GM12878 (cell line): ENCODE measurements around the gene ENTREP3. TPM values are rescaled to one million over a fixed set of nuclear protein-coding genes. Genes with fewer than 3 reads are reported as not detected.

Source experiments
- ATAC-seq: fragments of 200-7000 bp; cut with Tn5 transposase; 3 replicates; pipeline ENCODE4 v1.9.1; 2020; ENCODE audit warnings: mild to moderate bottlenecking, moderate library complexity
- BruUV-seq: library from RNA; stranded (reverse); fragments of 400-500 nt; replicated peaks from 2 replicates; lab custom pipeline; 2021; lab: Mats Ljungman, UMichigan
- CTCF ChIA-PET: fragments of 300-600 bp; sonication (Branson Sonifier 250); formaldehyde crosslinking; extraction: SDS; loops from one replicate; lab custom pipeline; 2021; ENCODE audit warnings: inconsistent platforms; lab: Yijun Ruan, JAX
- POLR2A ChIA-PET: fragments of 350-600 bp; formaldehyde crosslinking; extraction: SDS; loops from one replicate; lab custom pipeline; 2021; ENCODE audit warnings: inconsistent platforms; lab: Charles Lee
- RAD21 ChIA-PET: fragments of 300-600 bp; sonication (Branson Sonifier 250); formaldehyde crosslinking; loops from one replicate; lab custom pipeline; 2023; ENCODE audit warnings: antibody characterized with exemption; ENCODE audit not compliant: unreplicated experiment; lab: Charles Lee
- SMC1A ChIA-PET: fragments of 300-600 bp; sonication (Branson Sonifier 250); formaldehyde crosslinking; loops from one replicate; lab custom pipeline; 2023; ENCODE audit not compliant: unreplicated experiment, uncharacterized antibody; lab: Charles Lee
- DNase-seq: peaks from one replicate; pipeline ENCODE4 v3.0.0-alpha.2; 2011; ENCODE audit warnings: low read depth, low spot score
- FAIRE-seq: peaks from 3 replicates; lab custom pipeline; 2011; peaks lifted over from hg19 to GRCh38; lab: Jason Lieb, UNC
- H2AFZ ChIP-seq: 2 replicates; pipeline ENCODE4 v1.6.0; 2011; ENCODE audit warnings: low read depth, low read length, control low read depth; ENCODE audit not compliant: control insufficient read depth
- H3K27ac ChIP-seq: 2 replicates; pipeline ENCODE4 v1.5.1; 2011; ENCODE audit warnings: control low read depth; ENCODE audit not compliant: control insufficient read depth, insufficient read depth
- H3K27me3 ChIP-seq, 2 experiments: replicated peaks in 1 of 2; 2 replicates each; pipeline versions ENCODE4 v1.6.0 to v1.6.1; 2011; ENCODE audit warnings: low read length in 1 of 2; ENCODE audit not compliant: control insufficient read depth in 2 of 2, insufficient read depth in 2 of 2
- H3K36me3 ChIP-seq, 2 experiments: 2 replicates each; pipeline ENCODE4 v1.5.1; 2011; ENCODE audit warnings: low read length in 1 of 2; ENCODE audit not compliant: control insufficient read depth in 2 of 2, insufficient read depth in 2 of 2
- H3K4me1 ChIP-seq: 2 replicates; pipeline ENCODE4 v1.6.1; 2011; ENCODE audit warnings: mild to moderate bottlenecking, low read length, moderate library complexity, mixed read lengths; ENCODE audit not compliant: control insufficient read depth, insufficient read depth
- H3K4me2 ChIP-seq: 2 replicates; pipeline ENCODE4 v1.6.0; 2011; ENCODE audit warnings: control low read depth; ENCODE audit not compliant: control insufficient read depth, insufficient read depth
- H3K4me3 ChIP-seq: fragments of 200-600 bp; sonication (generic); 2 replicates; pipeline ENCODE4 v1.5.1; 2016
- H3K79me2 ChIP-seq: 2 replicates; pipeline ENCODE4 v1.6.0; 2011; ENCODE audit warnings: low read length; ENCODE audit not compliant: control insufficient read depth, insufficient read depth
- H3K9ac ChIP-seq: 2 replicates; pipeline ENCODE4 v1.8.0; 2011; ENCODE audit warnings: low read length, control low read depth, mixed read lengths; ENCODE audit not compliant: control insufficient read depth, insufficient read depth
- H3K9me3 ChIP-seq: replicated peaks from 3 replicates; pipeline ENCODE4 v1.5.1; 2011; ENCODE audit warnings: mild to moderate bottlenecking, low read length; ENCODE audit not compliant: control insufficient read depth, insufficient read depth
- H4K20me1 ChIP-seq: 2 replicates; pipeline ENCODE4 v1.6.0; 2011; ENCODE audit not compliant: control insufficient read depth, insufficient read depth
- ATF7 ChIP-seq: fragments of 450-650 bp; IDR thresholded peaks from 2 replicates; pipeline ENCODE4 v1.6.1; 2016; ENCODE audit warnings: low read depth, mild to moderate bottlenecking
- BACH1 ChIP-seq: fragments of 450-650 bp; IDR thresholded peaks from 2 replicates; pipeline ENCODE4 v1.6.1; 2017; ENCODE audit warnings: mild to moderate bottlenecking, borderline replicate concordance
- EZH2 ChIP-seq: IDR thresholded peaks from 2 replicates; pipeline ENCODE4 v1.6.1; 2012; ENCODE audit warnings: low read depth, mild to moderate bottlenecking, control low read depth, inconsistent platforms, low read length, borderline replicate concordance; ENCODE audit not compliant: control insufficient read depth
- FOXK2 ChIP-seq: fragments of 450-650 bp; IDR thresholded peaks from 2 replicates; pipeline ENCODE4 v1.6.1; 2017; ENCODE audit warnings: mild to moderate bottlenecking, moderate library complexity
- GATAD2B ChIP-seq: fragments of 450-650 bp; conservative IDR thresholded peaks from 2 replicates; pipeline ENCODE4 v1.6.1; 2017; ENCODE audit warnings: low read depth, mild to moderate bottlenecking, moderate library complexity
- HCFC1 ChIP-seq: fragments of 150-350 bp; IDR thresholded peaks from 2 replicates; pipeline ENCODE4 v1.6.1; 2014; ENCODE audit warnings: low read length
- IKZF1 ChIP-seq: fragments of 450-650 bp; conservative IDR thresholded peaks from 2 replicates; pipeline ENCODE4 v1.6.1; 2017; ENCODE audit warnings: antibody characterized with exemption, mild to moderate bottlenecking
- IRF4 ChIP-seq: IDR thresholded peaks from 2 replicates; pipeline ENCODE4 v1.6.1; 2011; ENCODE audit warnings: low read depth, low read length
- LARP7 ChIP-seq: fragments of 450-650 bp; IDR thresholded peaks from 2 replicates; pipeline ENCODE4 v1.6.1; 2017; ENCODE audit warnings: mild to moderate bottlenecking
- RCOR1 ChIP-seq: conservative IDR thresholded peaks from 2 replicates; pipeline ENCODE4 v1.6.1; 2012; ENCODE audit warnings: low read depth, low read length, improper control_type of control experiment
- TAF1 ChIP-seq: IDR thresholded peaks from 2 replicates; pipeline ENCODE4 v1.6.1; 2011; ENCODE audit warnings: mild to moderate bottlenecking, low read depth, low read length, borderline replicate concordance
- WGBS: methylation state at CpG from one replicate; pipeline ENCODE4 v1.1.6; 2016; ENCODE audit warnings: low lambda C conversion rate; ENCODE audit not compliant: insufficient replicate concordance, insufficient coverage; ENCODE audit errors: missing lambda C conversion rate; 5-methylcytosine and 5-hydroxymethylcytosine counted together
- in situ Hi-C: fragments of 300-500 bp; cut with MboI; formaldehyde crosslinking; loops from 9 replicates; pipeline ENCODE4 v1.14.3; 2018; ENCODE audit warnings: mixed read lengths
- intact Hi-C: fragments of 100-400 bp; cut with micrococcal nuclease; formaldehyde crosslinking; loops from one replicate; pipeline ENCODE4 v1.14.2; 2022; ENCODE audit not compliant: unreplicated experiment
- polyA plus RNA-seq, 11 experiments: library from polyadenylated mRNA; depleted of rRNA in 4 of 11; unstranded in 6 of 11; stranded (reverse) in 5 of 11; fragments of >200 nt; fragmentation: Nextera tagmentation in 4 of 11; fragmentation: Illumina TruSeq in 1 of 11; extraction: Ambion mirVana in 4 of 11; extraction: Trizol in 1 of 11; gene quantifications; 1 replicate in 1 of 11; 2 replicates in 10 of 11; pipeline versions ENCODE4 v1.2.1 to v1.2.3, GENCODE V29; 2011 to 2016; ENCODE audit warnings: inconsistent platforms in 2 of 11, missing spikeins in 2 of 11, low read depth in 1 of 11
- total RNA-seq, 4 experiments: library from RNA; depleted of rRNA in 3 of 4; stranded (reverse); fragments of >200 nt in 3 of 4; fragmentation: Illumina TruSeq in 1 of 4; extraction: Trizol in 1 of 4; gene quantifications; 2 replicates each; pipeline versions ENCODE4 v1.2.1 to v1.2.3, GENCODE V29; 2013 to 2021
- TF ChIP-seq, protein P1 (sequence below): IDR thresholded peaks from 2 replicates; pipeline ENCODE4 v1.6.1; 2011; ENCODE audit warnings: borderline replicate concordance, low read depth, mild to moderate bottlenecking, moderate library complexity, mixed read lengths, low read length; ENCODE audit not compliant: insufficient read depth; ENCODE audit errors: extremely low read length
- TF ChIP-seq, protein P2 (sequence below): fragments of 450-650 bp; IDR thresholded peaks from 2 replicates; pipeline ENCODE4 v1.6.1; 2017; ENCODE audit warnings: borderline replicate concordance
- TF ChIP-seq, protein P3 (sequence below): IDR thresholded peaks from 2 replicates; pipeline ENCODE4 v1.6.1; 2011; ENCODE audit warnings: mild to moderate bottlenecking, low read depth, low read length, moderate library complexity; ENCODE audit not compliant: insufficient replicate concordance
- TF ChIP-seq, protein P4 (sequence below): IDR thresholded peaks from 2 replicates; pipeline ENCODE4 v1.6.1; 2012; ENCODE audit warnings: low read depth, low read length, improper control_type of control experiment

The ENTREP3 gene
- total and polyA plus RNA-seq, 10 of the 15 experiments (the other 5 are each of a cell fraction or from before 2014, with no cell fraction given): 1.7 to 31.8 (median 3.9) TPM

DNA sequence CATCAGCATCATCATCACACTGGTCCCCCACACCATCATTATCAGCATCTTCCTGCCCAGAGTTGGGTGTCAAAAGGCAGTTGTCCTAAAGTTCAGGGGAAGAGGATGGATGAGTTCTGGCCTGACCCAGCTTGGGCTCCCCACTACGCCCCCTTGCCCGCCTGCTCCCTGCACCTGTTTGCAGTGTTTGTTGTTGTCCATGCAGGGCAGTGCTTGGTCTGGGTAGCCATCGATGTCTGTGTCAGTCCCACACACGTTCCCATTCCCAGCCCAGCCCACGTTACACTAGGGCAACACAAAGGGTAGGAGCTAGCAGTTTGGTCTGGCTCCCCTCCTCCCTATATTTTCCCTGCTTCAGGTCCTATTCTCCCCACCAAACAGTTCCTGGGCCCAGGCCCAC lies 54.4 kb downstream of the ENTREP3 start:
- no peak overlapping the region for H3K9ac ChIP-seq

DNA sequence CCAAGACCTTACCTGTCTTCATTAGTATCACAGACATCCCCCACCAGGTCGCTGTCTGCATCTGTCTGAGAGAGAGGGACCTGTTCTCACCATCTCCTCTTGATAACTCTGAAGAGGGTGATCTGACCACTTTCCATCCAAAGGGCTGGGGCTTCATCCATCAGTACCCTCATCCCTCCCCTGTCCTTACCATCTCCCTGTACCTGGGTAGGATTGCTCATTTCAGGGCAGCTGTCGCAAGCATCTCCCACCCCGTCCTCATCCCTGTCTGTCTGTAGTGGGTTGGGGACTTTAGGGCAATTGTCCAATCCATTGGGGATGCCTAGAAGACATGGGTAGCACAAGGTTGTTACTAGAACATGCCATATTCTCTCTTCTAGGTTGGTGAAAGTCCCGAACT lies 55.5 kb downstream of the ENTREP3 start:
- no peak overlapping the region for H3K9ac ChIP-seq
- H3K36me3 ChIP-seq: no peaks in the 10 kb centered on the region
- RAD21 ChIA-PET: no interaction called here
- intact Hi-C loops: no loop called here
- 48% methylated on average over 4 of the region's 4 CpGs for WGBS
- H3K9me3 ChIP-seq: no peaks in the 10 kb centered on the region
- no peak overlapping the region for H3K27ac ChIP-seq
- H3K27me3 ChIP-seq: no peaks in the 10 kb centered on the region; a peak in 1 of 4 replicates
- in situ Hi-C loops: no loop called here
- no peak overlapping the region for H3K4me2 ChIP-seq
- POLR2A ChIA-PET: no interaction called here
- H2AFZ ChIP-seq: no peak overlapping the region
- H3K79me2 ChIP-seq: no peaks in the 10 kb centered on the region
- no TSS peak for BruUV-seq
- ATAC-seq: no peak
- SMC1A ChIA-PET: no interaction called here
- CTCF ChIA-PET: no interaction called here
- no peaks in the 10 kb centered on the region for H3K4me1 ChIP-seq
- no peak for DNase-seq
- H3K4me3 ChIP-seq: no peak overlapping the region
- no peaks in the 10 kb centered on the region for H4K20me1 ChIP-seq
- no peak for FAIRE-seq
- no peak for TF ChIP-seq EZH2
- no peak for TF ChIP-seq LARP7
- TF ChIP-seq HCFC1: no peak
- no peak for TF ChIP-seq IKZF1
- TF ChIP-seq, protein P1, sequence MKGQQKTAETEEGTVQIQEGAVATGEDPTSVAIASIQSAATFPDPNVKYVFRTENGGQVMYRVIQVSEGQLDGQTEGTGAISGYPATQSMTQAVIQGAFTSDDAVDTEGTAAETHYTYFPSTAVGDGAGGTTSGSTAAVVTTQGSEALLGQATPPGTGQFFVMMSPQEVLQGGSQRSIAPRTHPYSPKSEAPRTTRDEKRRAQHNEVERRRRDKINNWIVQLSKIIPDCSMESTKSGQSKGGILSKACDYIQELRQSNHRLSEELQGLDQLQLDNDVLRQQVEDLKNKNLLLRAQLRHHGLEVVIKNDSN: no peak
- TF ChIP-seq, protein P2, sequence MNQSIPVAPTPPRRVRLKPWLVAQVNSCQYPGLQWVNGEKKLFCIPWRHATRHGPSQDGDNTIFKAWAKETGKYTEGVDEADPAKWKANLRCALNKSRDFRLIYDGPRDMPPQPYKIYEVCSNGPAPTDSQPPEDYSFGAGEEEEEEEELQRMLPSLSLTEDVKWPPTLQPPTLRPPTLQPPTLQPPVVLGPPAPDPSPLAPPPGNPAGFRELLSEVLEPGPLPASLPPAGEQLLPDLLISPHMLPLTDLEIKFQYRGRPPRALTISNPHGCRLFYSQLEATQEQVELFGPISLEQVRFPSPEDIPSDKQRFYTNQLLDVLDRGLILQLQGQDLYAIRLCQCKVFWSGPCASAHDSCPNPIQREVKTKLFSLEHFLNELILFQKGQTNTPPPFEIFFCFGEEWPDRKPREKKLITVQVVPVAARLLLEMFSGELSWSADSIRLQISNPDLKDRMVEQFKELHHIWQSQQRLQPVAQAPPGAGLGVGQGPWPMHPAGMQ: no peak
- TF ChIP-seq TAF1: no peak
- TF ChIP-seq RCOR1: no peak
- TF ChIP-seq ATF7: no peak
- TF ChIP-seq, protein P3, sequence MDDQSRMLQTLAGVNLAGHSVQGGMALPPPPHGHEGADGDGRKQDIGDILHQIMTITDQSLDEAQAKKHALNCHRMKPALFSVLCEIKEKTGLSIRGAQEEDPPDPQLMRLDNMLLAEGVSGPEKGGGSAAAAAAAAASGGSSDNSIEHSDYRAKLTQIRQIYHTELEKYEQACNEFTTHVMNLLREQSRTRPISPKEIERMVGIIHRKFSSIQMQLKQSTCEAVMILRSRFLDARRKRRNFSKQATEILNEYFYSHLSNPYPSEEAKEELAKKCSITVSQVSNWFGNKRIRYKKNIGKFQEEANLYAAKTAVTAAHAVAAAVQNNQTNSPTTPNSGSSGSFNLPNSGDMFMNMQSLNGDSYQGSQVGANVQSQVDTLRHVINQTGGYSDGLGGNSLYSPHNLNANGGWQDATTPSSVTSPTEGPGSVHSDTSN: no peak
- TF ChIP-seq FOXK2: no peak
- TF ChIP-seq, protein P4, sequence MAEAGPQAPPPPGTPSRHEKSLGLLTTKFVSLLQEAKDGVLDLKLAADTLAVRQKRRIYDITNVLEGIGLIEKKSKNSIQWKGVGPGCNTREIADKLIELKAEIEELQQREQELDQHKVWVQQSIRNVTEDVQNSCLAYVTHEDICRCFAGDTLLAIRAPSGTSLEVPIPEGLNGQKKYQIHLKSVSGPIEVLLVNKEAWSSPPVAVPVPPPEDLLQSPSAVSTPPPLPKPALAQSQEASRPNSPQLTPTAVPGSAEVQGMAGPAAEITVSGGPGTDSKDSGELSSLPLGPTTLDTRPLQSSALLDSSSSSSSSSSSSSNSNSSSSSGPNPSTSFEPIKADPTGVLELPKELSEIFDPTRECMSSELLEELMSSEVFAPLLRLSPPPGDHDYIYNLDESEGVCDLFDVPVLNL: no peak

More for the DNA sequence above, 54.4 kb downstream of the ENTREP3 start:
- H3K27me3 ChIP-seq: no peaks in the 10 kb centered on the region; a peak in 1 of 4 replicates
- no peaks in the 10 kb centered on the region for H3K4me1 ChIP-seq
- 35% methylated on average over 5 of the region's 5 CpGs for WGBS
- no peaks in the 10 kb centered on the region for H4K20me1 ChIP-seq
- H2AFZ ChIP-seq: no peak overlapping the region
- no peaks in the 10 kb centered on the region for H3K9me3 ChIP-seq
- ATAC-seq: no peak
- no peak overlapping the region for H3K4me3 ChIP-seq
- H3K27ac ChIP-seq: no peak overlapping the region
- ChIA-PET CTCF (interaction anchor here (1.3 kb wide), 1 partner anchor 43 kb away, joined by 3 read pairs; no protein-coding TSS in a partner anchor), RAD21 (no interaction called here), SMC1A (interaction anchor here (0.6 kb wide), 2 partner anchors 649 to 732 kb away, joined by 3 read pairs; no protein-coding TSS in a partner anchor)
- H3K79me2 ChIP-seq: no peaks in the 10 kb centered on the region
- BruUV-seq: no TSS peak
- intact Hi-C loops: no loop called here
- DNase-seq: no peak
- no peak overlapping the region for H3K4me2 ChIP-seq
- TF ChIP-seq IRF4 (no peak), GATAD2B (no peak), BACH1 (no peak), RCOR1 (no peak)
- TF ChIP-seq, all 136 proteins: peak for 0
- FAIRE-seq: no peak
- in situ Hi-C loops: no loop called here
- POLR2A ChIA-PET: interaction anchor here (0.5 kb wide), 1 partner anchor 50 kb away, joined by 4 read pairs; no protein-coding TSS in a partner anchor
- H3K36me3 ChIP-seq: no peaks in the 10 kb centered on the region
